ENCODE measurements around the gene ASB6.
"Not testable (repeated sequence)": the region's sequence is repeated elsewhere in the genome, so short reads cannot be mapped to it uniquely, and the experiment has no call there.

ASB6 gene

DNA sequence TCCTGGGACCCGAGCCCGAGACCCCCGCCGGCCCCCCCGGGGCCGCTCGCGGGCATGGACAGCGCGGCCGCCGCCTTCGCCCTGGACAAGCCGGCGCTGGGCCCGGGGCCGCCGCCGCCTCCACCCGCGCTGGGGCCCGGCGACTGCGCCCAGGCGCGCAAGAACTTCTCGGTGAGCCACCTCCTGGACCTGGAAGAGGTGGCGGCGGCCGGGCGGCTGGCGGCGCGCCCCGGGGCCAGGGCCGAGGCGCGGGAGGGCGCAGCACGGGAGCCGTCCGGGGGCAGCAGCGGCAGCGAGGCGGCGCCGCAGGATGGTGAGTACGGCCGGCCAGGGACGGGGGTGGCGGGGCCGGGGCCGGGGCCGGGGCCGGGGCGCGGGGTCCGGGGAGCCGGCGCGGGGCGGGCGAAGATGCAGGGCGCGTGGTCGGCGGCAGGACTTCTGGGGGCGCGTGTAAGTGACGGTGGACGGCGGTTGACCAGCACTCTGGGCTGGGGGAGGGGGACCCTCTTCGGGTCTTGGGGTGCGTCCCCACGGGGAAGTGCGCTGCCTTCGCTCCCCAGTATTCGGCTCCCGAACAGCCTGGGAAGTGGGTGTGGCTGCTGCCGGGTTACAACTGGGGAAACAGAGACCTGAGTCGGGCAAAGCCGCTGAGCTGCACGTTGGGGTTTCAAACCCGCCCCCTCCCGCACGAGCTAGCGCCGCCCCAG is 24.0 kb upstream of the ASB6 start:
- DNase-seq = no peak

DNA sequence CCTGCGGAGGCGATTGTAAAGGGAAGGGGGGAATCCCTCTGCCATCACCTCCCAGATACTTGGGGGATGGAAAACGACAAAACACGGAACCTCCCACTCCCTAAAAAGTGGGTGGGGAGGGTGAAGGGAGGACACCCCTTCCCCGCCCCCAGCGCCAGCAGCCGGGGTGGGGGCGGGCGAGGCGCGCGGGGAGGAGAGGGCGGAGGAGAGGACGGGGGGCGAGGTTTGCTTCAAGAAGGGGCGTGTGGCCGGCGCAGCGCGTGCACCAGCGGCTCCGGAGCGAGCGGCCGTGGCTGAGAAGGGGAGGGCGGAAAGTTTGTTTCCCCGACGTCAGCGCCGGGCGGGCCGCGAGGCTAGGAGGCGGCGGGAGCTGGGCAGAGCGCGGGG is 23.4 kb upstream of the ASB6 start, which contains the start of gene PRRX2:
Gene PRRX2 (plus strand): TSS at position 259 of the 387 bp plus-strand sequence. CDS start 221 bp downstream, outside the sequence.
- DNase-seq = peak; percentile 8

DNA sequence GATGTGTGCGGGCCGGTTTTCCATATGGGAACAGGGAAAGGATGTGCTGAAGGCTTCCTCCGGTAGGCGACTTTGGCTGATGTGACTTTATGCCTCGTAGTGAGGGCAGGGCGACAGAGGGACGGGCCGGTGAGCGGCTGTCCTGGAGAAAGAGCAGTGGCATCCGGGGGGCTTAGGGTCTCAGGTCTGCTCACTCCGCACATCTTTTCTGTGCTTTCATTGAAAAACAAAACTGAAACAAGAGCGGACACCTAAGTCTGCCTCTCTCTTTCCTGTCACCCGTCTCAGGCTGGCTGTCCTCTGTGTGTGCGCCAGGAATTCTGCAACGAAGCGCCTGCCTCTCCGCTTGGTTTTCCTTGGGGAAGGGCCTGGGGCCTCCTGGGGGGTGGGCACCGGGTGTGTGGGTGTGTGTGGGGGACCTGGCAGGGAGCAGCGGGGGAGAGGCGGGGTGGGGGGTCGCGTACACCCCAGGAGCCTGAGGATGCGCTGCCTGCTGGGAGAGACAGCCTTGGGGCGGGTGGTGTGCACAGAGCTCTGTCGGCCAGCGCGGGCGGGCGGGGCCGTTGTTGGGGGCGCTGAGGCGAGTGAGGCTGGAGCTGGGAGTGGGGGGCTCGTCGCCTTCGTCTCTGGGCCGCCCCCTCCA is 22.9 kb upstream of the ASB6 start:
- no peak for DNase-seq

DNA sequence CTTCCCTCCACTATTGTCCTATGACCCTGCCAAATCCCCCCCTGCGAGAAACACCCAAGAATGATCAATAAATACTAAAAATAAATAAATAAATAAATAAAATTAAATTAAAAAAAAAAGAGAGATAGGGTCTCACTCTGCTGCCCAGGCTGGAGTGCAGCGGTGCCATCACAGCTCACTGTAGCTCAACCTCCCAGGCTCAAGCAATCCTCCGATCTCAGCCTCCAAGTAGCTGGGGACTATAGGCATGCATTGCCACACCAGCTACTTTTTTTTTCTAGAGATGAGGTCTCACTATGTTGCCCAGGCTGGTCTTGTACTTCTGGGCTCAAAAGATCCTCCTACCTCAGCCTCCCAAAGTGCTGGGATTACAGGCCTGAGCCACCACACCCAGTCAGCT is 20.3 kb upstream of the ASB6 start:
- DNase-seq = not testable (repeated sequence)

DNA sequence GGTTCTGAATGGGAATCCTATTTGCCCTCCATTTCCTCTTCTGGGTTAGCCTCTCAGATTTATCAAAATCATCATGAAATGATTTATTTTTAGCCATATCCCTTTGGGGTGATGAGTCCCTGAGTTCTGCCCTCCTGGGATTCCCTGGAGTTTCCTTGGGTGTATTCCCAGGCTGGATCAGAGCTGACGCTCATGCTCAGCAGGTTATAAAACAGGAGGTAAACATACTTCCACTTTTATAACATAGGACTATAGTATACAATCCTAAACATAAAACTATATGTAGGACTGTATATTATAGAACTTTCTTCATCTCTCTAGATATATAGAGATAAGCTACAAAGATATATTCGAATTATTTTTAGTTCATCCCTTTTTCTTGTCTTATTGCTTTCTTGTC is 19.1 kb upstream of the ASB6 start:
- DNase-seq = no peak

DNA sequence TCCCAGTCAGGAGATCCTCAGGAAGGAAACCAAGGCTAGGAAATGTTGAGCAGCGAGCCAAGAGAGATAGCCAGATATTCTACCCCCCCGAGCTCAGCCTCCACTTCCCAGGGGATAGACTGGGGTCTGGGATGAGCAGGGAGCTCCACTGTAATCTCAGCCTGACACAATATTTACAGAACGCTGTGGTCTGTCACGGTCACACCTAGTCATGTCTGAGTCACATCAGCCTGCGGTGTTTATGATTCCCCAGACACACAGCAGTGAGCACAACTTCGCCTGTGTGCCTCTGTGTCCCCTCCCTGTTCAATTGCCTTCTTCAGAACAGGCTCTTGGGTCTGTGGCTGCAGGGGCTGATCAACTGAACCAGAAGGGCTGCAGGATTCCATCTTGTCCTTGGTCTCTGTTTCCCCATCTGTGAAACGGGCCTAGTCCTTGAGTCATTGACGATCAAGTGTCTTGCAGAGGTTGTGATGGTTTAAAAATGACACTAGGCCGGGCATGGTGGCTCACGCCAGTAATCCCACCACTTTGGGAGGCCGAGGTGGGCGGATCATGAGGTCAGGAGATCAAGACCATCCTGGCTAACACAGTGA is 14.9 kb upstream of the ASB6 start:
- DNase-seq = no peak

DNA sequence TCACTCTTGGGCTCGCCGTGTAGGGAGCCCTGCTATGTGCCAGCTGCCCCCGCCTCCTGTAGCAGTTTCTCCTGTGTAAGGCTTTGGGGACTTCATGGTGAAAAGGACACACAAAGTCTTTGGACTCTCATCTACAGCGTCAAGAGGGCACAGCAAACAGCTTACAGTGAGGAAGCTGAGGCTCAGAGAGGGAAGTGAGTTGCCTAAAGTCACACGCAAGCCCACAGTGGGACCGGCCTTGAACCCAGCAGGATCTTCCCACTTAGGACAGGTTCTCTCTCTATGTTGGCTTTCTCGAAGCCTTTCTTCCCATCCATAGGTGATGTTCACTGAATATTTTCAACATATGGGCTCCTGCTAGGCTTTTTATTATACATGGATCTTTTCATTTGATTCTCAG is 13.7 kb upstream of the ASB6 start:
- DNase-seq = no peak

DNA sequence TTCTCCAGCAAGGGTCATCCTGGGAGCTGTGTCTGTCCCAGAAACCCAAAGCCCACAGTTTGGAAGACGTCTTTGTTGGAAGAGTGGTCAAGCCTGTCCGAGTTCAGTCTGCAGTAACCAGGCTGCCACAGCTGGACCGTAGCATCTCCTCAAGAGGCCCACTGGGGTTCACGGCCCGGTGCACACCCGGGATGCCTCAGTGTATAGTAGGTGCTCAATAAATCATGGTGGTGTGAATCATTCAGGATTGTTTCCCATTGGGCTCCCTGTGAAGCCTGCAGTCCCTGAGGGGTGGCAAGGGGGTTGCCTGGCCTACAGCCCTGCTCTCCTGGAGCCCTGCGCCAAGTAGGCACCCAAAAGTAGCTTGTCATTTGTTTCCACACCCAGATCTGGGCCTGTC is 13.2 kb upstream of the ASB6 start:
- DNase-seq = no peak

DNA sequence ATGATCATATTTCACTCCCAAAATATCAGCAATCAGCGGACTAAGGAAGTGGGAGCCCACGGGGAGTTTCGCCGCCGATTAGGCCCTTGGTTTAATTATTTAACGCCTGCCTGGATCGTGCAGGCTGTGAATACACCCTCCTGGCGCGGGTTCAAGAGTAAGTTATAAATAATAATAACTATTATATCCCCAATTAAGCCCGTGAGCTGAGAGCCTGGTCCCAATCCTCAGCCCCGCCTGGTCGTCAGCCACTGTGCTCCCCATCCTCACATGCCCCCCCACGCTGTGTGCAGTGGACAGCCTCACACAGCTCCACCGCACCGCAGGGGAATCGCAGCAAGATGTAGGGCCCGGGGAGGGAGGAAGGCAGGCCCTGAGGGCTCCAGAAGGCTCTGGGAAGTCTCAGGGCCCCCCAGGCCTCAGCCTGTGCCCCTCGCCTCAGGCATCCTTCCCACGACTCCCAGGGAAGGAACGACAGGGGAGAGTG is 12.6 kb upstream of the ASB6 start:
- DNase-seq = no peak

DNA sequence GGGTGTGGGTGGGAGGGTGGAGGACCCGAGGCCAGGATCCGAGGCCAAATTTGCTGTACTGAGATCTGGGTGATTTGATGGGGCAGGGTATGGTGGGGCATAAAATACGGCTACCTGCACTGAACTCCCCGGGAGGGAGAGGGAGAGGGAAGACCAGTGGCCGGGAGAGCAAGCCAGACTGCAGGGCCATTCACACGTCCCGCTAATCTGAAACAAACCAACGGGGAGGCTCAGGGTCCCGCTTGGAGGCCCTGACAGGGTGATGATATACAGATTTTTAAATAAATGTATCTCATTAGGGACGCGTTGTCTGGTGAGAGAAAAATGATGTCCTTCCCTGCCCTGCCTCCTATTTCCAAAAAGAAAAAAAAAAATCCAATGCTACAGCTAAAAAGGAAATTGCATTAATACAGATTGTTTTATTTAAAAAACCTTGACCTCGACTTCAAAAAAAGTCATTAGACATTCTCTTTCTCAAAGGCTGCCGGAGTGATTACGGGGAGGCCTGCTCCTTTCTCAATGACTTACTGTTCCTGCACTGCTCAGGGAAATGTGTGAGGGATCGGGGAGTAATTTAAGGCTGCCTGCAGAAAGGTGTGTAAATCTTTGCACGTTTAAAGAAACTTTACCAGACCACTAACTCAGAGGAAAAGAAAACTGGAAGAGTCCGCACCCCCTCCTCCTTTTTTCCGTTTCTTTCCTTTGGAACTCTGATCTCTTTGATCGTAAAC is 12.0 kb upstream of the ASB6 start:
- no peak for DNase-seq

DNA sequence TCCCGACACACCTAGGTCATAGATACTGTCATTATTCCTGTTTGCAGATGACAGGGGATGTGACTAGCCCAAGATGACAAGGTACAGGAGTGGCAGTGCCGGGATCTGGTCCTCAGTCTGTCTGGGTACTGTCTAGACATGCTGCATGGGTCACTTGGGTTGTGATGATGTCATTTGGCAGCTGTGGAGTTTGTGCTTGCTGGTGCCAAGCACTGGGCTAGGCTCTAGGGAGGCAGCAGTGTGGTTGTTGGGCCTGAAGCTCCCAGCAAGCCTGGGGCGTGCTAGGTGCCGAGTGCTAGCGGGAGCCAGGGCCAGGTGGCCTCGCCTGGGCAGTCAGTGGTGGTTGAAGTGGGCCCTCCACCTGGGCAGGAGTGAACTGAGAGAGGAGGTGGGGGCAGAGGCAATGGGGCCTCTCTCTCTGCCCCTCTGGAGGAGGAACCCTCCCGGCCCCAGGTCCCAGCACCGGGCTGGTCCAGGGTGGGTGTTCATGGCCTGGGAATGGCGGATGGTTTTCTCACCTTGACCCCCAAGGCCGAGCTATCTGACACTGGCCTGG is 8.8 kb upstream of the ASB6 start:
- no peak for DNase-seq

DNA sequence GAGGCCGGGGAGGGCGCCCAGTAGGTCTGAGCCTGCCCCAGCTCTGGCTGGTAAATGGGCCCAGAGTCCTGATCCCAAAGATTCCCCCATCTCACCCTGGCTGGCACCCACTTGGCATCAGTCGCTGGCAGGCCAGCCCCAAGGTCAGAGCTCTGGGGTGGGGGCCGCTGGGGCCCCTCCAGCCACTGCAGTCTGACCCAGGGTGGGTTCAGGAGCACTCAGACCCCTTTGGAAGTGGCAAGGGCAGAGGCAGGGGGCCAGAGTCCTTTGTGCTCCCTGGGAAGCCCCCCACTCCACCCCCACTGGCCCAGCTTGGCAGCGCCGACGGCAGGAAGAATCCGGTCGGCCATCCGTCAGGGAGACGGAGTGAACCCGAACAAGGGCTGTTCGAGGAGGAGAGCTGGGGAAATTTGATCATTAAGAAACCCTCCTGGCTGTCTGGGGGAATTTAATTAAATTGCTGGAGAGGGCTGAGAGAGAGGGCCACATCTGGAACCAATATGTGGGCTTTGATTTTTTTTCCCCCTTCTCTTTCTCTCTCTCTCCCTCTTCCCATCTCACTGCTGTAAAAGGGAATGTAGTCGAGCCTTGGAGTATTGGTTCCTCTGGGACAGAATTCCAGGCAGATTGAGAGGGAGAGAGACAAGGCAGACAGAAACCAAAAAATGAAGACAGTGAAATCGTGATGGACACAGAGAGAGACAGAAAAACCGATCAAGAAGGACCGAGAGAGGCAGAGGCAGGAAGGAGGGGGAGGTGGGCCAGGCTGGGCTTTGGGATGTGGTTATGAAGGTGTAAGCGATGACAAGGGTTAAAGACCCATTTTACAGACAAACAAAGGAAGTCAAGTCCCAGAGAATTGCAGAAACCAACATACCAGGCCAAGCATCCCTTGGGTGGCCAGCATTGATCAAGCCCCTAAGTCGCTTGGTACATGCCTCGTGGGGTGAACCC is 8.1 kb upstream of the ASB6 start:
- DNase-seq = no peak

DNA sequence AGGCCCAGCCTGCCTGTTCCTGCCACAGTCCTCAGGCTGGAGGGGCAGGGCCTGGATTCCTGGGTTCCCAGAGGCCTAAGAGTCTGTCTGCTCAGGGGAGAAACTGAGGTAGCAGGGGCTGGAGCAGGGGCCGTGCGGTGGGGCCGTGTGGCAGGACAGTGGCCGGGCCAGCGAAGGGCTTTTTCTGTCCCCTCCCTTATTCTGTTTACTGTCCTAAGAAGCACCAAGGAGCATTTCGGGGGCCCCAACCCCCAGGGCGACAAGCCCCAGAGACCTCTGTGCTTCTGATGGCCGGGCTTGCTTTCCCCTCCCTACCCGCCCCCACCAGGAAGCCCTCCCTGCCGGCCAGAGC is 6.8 kb upstream of the ASB6 start:
- DNase-seq = no peak

DNA sequence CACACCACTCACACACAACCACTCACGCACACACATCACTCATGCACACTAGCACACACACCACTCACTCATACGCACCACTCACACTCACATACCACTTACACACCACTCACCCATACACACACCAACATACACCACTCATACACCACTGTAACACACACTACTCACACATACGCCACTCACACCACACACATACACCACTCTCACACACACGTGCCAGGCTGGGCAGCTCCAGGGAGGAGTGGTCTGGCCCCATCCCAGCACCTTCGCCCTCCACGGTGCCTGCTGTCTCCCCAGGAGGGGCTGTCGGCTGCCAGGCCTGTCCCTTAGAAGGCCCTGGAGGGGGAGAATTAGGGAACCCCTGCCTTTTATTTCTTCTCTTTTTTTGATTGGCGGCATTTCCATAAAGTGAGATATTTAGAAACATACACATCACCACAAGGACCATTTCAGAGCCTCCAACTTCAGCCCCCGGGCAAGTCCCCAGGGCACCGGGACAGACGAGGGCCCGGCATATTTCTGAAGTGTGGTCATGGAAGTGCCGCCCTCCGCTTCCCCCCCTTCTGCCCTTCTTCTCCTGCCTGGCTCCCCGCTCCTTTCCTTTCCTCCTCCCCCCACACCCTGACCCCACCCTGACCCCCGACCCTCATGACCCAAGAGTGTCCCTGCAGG is 6.3 kb upstream of the ASB6 start:
- no peak for DNase-seq

DNA sequence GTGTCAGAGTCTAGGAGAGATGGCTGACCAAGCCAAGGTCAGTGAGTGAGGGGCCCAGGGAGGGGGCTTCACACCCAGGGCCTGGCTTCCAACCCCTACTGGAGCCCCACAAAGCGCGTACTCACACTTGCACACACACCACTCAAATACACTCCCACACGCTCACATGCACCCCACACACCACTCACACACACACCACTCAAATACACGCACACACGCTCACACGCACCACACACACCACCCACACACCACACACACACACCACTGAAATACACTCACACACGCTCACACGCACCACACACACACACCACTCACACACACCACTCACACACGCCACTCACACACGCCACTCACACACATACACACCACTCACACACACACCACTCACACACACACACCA is 5.7 kb upstream of the ASB6 start:
- DNase-seq = no peak

DNA sequence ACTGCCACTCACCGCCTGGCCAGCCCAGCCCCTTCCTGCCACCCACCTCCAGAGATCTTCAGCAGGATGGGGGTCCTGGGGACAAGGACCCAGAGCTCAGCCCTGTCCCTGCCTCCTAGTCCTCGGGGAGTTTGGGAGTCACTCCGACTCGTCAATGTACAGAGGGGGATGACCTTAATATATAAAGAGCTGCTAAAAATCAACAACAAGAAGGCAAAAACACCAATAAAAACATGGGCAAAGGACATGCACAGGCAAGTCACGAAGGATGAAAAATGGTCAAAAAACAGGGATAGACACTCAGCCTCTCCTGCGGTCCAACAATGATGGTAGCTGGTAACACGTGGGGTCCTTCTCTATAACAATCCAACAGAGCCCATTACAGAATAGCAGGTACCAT is 4.7 kb upstream of the ASB6 start:
- no peak for DNase-seq

DNA sequence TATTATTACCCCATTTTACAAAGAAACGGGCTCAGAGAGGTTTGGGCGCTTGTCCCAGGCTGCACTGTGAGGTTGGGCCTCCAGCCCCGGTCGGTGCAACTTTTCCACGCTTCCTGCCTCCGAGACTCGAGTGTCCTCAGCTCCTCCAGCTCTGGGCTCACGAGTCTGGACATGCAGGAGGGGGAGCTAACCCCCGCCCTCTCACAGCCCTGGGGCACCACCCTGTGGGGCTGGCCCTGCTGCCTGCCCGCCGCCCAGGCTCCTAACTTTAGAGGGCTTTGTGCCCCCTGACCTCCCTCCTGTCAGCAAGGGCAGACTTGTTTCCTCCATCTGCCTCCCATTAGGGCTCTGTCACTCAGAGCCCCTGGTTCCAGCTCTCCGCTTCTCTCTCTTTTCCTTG is 4.3 kb upstream of the ASB6 start:
- no peak for DNase-seq

DNA sequence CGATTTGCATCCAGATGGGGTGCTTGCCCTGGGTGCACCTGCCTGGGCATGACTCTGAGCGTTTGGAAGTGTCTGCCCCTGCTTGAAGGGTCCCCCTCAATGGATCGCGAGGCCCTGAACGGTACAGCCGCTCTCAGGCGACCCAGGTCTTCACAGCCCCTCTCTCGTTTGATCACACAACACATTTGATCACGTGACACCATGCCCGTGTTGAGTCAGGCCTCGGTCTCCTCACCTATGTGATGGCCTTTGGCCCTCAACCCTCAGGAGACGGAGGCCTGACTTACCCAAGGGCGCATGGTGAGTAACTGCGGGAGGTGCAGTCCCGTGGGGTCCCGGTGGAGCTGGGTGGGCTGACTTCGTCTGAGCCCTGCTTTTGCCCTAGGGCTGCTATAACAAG is 3.0 kb upstream of the ASB6 start:
- no peak for DNase-seq

DNA sequence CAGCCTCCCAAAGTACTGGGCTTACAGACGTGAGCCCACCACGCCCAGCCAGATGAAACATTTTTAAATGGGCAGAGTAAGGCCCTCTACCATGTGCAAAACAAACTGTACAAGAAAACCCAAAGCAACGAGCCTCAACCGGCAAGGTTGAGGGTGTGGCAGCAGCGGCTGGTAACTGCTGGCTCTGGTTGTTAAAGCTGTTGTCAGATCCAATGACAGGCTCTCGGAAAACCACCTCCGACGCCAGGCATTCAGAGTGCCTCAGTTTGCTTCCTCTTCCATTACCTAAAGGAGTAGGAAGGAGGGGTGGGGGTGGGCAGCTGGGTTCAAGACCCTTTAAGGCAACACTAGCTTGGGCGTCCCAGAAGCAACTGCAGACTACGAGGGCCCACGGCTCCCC is 2.4 kb upstream of the ASB6 start:
- no peak for DNase-seq

DNA sequence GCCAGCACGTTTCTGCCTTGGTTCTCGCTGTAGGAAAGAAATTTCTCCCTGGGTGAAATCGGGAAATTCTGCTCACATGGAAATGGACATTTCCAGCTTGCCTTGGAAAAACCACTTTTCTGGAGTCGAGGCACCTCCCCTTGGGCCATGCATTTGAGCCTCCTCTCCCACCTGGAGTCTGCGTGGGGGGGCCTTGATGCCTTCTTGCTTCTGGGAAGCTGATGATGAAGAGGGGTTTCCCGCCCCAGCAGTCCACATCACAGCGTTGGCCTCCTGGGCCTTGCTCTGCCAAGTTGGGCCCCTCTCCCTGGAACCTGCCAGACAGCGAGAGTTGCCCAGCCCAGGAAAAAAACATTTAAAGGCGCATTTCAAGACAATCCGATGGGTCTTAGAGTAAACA is 1.8 kb upstream of the ASB6 start:
- DNase-seq = no peak

DNA sequence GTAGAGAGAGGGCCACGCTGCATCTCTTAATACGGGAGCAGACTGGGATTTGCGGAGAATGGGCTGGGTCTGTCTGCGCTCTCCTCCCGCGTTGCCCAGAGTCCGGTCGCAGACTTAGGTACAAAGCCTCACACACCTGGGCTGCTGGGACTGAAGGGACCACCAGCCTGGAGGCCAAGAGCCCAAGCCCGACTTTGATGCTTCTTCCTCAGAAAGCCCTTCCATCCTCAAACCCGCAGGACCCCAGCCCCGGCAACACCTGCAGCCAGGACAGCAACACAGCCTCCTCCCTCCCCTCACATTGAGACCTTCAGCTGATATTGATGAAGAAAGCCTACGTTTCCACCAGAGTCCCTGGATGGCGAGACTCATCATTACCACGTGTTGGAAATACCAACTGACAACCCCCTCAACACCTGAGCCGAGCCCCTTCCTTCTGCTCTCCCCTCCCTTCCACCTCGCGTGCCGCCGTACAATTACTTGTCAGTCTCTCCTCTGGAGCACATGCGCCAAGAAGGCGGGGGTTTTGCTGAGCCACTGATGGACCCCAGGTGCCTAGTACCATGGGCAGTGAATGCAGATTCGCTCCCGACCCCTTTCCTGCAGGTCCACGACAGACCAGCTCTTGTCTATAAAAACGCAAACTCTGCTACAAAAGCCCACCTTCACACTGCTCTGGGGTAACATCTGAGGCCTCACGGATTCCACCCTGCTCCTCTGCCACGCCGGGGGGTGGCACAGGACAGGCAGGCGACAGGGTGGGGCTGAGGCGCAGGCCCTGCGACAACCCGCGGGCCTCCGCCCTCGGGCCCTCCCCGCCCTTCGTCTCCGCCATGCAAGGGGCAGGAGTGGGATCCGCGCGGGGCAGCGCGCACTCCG is 841 bp downstream of the ASB6 start:
- DNase-seq = no peak
